IPS-15b (cell line): Measurements from ENCODE around the gene OR6X1.
"Not testable (repeated sequence)": the region's sequence is repeated elsewhere in the genome, so short reads cannot be mapped to it uniquely, and the experiment has no call there.

ENCODE experiments used
- H3K27me3 ChIP-seq: one replicate; pipeline ENCODE4 v1.6.1; 2013; ENCODE audit warnings: low read length; ENCODE audit not compliant: control insufficient read depth, insufficient read depth
- H3K36me3 ChIP-seq: one replicate; pipeline ENCODE4 v1.6.1; 2013; ENCODE audit warnings: low read length; ENCODE audit not compliant: control insufficient read depth, insufficient read depth
- H3K4me1 ChIP-seq: one replicate; pipeline ENCODE4 v1.6.1; 2013; ENCODE audit warnings: mild to moderate bottlenecking, low read length; ENCODE audit not compliant: control insufficient read depth, insufficient read depth
- H3K4me3 ChIP-seq: one replicate; pipeline ENCODE4 v1.5.1; 2013; ENCODE audit warnings: low read depth, low read length
- H3K9ac ChIP-seq: one replicate; pipeline ENCODE4 v1.6.1; 2013; ENCODE audit warnings: low read depth, mild to moderate bottlenecking, low read length
- H3K9me3 ChIP-seq: one replicate; pipeline ENCODE4 v1.6.1; 2013; ENCODE audit warnings: mild to moderate bottlenecking, low read length; ENCODE audit not compliant: control insufficient read depth, insufficient read depth

Gene OR6X1

DNA sequence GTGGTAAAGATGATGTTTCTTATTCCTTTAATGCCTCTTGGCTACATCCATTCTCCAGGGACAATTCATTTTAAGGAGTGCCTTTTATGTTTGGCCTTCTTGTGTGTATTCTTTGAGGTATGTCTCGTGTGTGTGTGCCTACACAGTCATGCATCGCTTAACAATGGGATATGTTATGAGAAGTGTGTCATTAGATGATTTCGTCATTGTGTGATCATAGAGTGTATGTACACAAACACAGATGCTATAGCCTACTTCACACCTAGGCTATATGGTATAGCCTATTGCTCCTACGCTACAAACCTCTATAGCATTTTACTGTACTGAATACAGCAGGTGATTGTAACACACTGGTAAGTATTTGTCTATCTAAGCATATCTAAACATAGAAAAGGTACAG lies 35.8 kb downstream of the OR6X1 start:
- H3K9me3 ChIP-seq: no peaks in the 10 kb centered on the region
- H3K9ac ChIP-seq: no peak overlapping the region
- H3K36me3 ChIP-seq: no peaks in the 10 kb centered on the region
- no peak overlapping the region for H3K4me3 ChIP-seq
- no peaks in the 10 kb centered on the region for H3K4me1 ChIP-seq
- no peaks in the 10 kb centered on the region for H3K27me3 ChIP-seq

DNA sequence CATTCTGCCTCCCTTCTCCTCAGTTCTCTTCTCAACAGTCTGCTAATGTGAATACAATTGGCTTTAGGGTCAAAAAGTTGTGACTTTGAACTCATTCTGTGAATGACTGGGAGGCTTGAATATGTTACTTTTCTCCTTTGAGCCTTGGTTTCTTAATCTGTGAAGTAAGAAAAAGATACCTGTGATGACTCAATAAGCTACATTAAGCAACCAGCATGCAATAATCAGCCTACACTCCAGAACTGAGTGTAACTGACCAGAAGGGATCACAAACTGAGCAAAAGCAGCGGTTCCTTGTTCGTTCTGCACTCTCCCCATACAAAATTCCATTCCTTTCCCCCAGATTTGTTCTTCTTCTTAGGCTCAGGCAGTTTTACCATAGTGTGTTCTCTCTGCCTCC lies 36.3 kb downstream of the OR6X1 start:
- no peak overlapping the region for H3K4me3 ChIP-seq
- H3K4me1 ChIP-seq: no peaks in the 10 kb centered on the region
- no peaks in the 10 kb centered on the region for H3K36me3 ChIP-seq
- no peaks in the 10 kb centered on the region for H3K27me3 ChIP-seq
- H3K9ac ChIP-seq: no peak overlapping the region
- H3K9me3 ChIP-seq: no peaks in the 10 kb centered on the region

DNA sequence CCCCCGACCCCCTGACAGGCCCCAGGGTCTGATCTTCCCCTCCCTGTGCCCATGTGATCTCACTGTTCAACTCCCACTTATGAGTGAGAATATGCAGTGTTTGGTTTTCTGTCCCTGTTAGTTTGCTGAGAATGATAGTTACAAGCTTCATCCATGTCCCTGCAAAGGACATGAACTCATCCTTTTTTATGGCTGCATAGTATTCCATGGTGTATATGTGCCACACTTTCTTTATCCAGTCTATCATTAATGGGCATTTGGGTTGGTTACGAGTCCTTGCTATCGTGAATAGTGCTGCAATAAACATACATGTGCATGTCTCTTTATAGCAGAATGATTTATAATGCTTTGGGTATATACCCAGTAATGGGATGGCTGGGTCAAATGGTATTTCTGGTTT lies 41.7 kb downstream of the OR6X1 start:
- H3K9ac ChIP-seq, H3K27me3 ChIP-seq, H3K36me3 ChIP-seq, H3K4me1 ChIP-seq, H3K9me3 ChIP-seq, H3K4me3 ChIP-seq: not testable (repeated sequence)

- Histone ChIP-seq H3K36me3 (no peaks in the 10 kb centered on the region), H3K4me1 (no peaks in the 10 kb centered on the region), H3K4me3 (no peak overlapping the region), H3K9ac (no peak overlapping the region), H3K27me3 (no peaks in the 10 kb centered on the region), H3K9me3 (no peaks in the 10 kb centered on the region)
Measured at GRCh38 chr11:123707606-123708205, 46.6 kb downstream of the OR6X1 start.

GRCh38 chr11:123707206-123707605 lies 47.1 kb downstream of the OR6X1 start:
- no peaks in the 10 kb centered on the region for H3K27me3 ChIP-seq
- H3K9ac ChIP-seq: no peak overlapping the region
- H3K36me3 ChIP-seq: no peaks in the 10 kb centered on the region
- H3K9me3 ChIP-seq: no peaks in the 10 kb centered on the region
- no peaks in the 10 kb centered on the region for H3K4me1 ChIP-seq
- no peak overlapping the region for H3K4me3 ChIP-seq

DNA sequence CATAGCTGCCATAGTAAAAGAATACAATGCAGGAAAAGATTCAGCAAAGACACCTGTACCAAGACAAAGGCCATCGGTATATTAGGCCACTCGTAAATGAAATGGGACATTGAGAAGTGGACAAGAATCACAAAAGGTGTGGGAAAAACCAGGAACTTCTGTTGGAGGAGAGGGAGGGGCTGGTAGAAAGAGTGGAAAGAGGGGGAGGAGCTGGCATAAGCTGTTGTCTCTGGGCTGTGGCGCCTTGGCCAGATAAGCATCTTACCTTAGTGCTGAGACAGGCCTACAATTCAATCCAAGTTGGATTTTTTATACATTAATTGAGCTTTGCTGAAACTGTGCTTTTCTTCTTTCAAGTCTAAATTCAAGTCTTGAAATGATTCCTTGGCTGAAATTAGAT lies 50.0 kb downstream of the OR6X1 start:
- no peaks in the 10 kb centered on the region for H3K27me3 ChIP-seq
- no peak overlapping the region for H3K9ac ChIP-seq
- H3K9me3 ChIP-seq: no peaks in the 10 kb centered on the region
- no peak overlapping the region for H3K4me3 ChIP-seq
- no peaks in the 10 kb centered on the region for H3K36me3 ChIP-seq
- no peaks in the 10 kb centered on the region for H3K4me1 ChIP-seq
